Measurements from ENCODE around the gene EHMT1.
"Not testable (repeated sequence)": the region's sequence is repeated elsewhere in the genome, so short reads cannot be mapped to it uniquely, and the experiment has no call there.

Gene EHMT1

DNA sequence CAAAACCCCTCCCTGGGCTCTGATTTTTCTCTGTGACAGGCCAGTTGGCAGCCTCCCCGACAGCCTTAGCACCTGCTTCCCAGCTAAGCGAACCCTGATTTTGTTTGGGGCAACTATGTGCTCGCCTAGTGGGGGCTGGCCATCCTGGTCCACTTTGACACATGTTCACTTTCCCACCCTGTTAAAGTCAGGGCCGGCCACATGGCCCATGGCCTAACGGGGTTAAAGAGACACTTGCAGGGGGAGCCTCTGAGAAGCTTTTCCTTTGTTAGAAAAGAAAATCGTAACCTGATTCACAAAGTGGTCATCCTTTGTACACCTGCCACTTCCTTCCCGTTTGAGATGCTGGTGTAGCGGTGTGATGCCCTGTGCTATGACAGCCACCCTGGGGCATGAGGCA is 257.5 kb downstream of the EHMT1 start:
- DNase-seq = no peak

DNA sequence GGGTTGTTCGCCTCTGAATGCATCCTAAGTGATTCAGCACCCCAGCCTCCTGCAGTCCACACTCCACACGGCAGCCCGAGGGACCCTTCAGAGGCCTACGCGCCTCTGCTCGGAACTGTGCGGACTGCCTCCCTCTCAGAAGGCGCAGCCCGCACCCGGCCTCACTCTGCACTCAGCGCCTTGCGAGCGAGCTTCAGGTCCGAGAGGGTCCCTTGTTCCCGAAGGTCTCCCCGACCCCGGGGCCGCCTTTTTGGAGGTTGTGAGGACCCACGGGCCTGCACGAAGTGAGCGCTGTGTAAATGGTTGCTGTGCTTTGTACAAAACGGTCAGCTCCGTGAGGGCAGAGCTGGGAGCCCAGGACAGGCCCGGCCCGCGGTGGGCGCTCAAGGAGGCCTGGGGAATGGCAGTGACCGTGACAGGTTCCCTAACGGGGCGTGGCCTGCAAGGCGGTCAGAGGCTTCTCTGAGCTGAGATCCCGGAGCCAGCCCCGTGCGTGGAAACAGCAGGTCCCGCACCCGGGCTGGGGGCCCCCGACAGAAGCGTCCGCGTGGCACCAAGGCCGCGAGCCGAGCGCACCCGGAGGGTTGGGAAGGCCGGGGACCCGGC is 258.1 kb downstream of the EHMT1 start:
- DNase-seq = no peak

DNA sequence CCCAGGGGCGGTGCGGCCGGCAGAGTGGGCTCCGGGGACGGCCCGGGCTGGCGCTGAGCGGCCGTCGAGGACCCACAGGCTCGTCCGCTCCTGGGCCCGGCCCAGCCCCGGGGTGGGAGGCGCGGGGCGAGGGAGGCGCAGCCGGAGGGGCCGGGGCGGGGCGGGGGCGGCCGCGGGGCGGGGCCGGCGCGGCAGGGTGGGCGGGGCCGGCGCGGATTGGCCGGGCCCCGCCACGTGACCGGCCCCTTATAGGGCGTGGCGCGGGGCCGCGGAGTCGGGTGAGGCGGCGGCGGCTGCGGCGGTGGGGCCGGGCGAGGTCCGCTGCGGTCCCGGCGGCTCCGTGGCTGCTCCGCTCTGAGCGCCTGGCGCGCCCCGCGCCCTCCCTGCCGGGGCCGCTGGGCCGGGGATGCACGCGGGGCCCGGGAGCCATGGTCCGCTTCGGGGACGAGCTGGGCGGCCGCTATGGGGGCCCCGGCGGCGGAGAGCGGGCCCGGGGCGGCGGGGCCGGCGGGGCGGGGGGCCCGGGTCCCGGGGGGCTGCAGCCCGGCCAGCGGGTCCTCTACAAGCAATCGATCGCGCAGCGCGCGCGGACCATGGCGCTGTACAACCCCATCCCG is 258.8 kb downstream of the EHMT1 start, which contains the start of gene CACNA1B:
Gene CACNA1B, plus strand, starts transcription at position 277 of the 617 bp plus-strand sequence. Its CDS starts 152 bp downstream, at position 429.
- not testable (repeated sequence) for DNase-seq

DNA sequence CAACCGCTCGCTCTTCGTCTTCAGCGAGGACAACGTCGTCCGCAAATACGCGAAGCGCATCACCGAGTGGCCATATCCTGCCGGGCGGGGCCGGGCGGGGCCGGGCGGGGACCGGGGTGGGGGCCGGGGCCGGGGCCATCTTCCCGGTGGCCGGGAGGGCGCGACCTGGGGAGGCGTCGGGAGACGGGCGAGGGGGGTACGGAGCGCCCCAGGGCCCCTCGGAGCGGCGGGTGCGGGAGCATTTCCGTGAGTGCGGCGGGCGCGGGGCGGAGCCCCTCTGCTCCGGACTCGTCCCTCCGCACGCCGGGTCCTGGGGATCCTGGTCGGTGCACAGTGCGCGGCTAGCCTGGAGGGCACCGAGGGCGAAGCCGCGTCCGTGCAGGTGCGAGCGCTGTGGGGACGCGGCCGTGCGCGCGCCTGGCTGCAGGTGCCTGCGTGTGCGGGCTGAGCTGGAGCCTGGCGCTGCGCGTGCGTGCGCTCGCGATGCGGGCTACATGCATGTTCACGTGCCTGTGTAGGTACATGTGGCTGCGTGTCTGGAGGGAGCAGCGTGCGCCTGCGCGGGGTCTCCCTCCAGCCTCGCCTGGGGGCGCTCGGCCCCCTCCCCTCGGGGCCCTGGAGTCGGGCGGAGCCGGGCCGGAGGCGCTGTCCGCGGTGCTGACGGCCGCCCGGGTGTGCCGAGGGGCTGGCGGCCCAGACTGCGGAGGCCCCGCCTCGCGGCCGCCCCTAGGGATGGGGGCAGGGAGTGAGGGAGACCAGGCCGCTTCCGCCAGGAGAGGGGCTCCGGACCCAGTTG is 259.5 kb downstream of the EHMT1 start:
- no peak for DNase-seq

DNA sequence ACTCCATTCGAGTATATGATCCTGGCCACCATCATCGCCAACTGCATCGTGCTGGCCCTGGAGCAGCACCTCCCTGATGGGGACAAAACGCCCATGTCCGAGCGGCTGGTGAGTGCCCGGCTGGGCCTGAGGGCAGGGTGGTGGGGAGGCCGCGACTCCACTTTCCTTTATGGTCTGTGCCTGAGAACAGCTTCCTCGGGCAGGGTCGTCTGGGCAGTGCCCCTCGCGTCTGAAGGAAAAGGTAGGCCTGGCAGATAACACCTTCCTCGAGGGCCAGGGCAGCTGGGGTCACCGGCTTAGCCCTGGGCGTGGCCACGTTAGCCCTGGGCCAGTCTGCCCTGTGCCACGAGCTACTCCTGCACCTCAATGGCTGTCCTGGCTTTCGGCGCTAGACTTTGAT is 260.2 kb downstream of the EHMT1 start:
- no peak for DNase-seq

DNA sequence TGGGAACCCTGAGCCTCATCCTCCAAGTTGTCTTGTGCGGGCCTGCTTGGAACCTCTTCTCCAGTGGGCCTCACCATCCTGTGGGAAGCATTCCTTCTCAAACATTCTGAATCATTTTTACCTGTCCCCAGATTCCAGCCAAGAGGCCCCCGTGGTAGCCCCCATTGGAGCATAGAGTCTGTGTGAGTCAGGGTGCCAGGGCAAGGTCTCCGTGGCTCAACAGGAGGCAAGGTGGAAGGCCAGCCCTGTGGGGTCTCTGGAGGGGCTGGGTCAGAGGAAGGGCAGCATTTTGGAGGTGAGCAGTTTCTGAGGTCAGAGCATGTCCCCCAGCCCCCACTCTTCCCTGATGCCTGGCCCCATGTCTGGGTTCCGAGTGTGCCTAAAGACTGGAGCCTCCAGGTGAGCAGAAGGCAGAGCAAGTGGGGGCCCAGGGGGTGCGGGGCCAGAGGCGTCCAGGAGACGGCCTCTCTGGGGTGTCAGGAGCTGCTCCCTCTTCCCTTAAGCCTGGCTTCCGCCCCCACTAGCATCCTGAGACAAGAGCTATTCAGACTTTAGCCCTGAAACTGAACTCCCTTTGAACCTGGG is 260.9 kb downstream of the EHMT1 start:
- DNase-seq = no peak

DNA sequence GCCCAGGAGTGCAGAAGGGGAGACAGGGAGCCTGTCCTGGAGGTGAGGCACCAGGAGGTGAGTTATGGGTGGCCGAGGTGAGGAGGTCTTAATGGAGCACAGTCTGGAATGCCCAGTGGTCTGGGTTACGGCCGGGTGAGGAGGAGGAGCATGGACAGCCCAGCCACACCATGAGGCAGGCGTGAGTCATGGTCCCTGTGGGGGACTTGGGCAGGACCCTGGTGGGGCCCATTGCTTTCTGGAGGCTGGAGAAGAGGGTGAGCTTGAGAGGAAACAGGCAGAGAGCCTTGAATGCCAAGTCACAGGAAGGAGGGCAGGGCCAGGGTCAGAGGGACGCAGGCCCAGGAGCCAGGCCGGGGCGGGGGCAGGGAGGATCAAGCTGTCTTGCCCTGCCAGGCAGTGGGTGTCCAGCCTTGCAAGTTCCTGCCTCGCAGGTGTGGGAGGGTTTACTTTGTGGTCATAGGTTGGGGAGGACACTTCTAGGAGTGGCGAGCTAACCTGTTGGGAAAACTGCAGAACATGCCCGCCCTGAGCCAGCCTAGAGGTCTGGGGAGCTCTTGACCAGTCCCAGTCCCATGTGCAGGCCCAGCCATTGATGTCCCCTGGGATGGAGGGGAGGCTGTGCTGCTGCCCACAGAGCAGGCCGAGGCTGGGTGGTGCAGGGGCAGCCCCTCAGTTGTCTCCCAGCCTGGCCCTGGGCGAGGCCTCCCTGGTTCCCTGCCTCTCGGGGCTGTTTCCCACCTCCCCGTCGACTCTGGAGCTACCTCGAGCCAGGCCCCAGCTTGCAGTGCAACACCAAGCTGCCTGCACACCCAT is 261.6 kb downstream of the EHMT1 start:
- DNase-seq = no peak

DNA sequence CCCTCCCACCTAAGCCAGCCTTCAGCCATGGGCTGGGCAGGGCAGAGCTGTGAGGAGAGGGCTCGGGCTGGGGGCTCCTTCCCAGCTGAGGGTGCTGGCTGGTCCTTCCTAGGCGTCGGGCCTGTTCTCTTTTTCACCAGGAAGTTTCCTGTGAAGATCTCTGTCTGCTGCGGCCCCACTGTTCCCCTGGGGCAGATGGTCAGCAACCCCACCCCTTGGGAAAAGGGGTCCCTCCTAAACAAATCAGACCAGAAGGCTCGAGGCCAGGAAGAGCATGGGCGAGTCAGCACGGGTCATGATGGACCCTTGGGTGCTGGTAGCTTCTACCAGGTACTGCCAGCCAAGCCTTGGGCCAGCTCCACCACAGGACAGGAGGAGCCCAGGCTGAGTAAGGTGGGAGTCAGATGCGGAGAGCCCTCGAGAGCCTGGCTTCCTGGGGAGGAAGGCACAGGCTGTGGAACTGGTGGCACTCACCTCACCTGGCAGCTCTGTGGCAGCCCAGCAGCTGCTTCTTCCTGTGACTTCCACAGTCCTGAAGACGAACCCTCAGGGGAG is 262.2 kb downstream of the EHMT1 start:
- DNase-seq = no peak

DNA sequence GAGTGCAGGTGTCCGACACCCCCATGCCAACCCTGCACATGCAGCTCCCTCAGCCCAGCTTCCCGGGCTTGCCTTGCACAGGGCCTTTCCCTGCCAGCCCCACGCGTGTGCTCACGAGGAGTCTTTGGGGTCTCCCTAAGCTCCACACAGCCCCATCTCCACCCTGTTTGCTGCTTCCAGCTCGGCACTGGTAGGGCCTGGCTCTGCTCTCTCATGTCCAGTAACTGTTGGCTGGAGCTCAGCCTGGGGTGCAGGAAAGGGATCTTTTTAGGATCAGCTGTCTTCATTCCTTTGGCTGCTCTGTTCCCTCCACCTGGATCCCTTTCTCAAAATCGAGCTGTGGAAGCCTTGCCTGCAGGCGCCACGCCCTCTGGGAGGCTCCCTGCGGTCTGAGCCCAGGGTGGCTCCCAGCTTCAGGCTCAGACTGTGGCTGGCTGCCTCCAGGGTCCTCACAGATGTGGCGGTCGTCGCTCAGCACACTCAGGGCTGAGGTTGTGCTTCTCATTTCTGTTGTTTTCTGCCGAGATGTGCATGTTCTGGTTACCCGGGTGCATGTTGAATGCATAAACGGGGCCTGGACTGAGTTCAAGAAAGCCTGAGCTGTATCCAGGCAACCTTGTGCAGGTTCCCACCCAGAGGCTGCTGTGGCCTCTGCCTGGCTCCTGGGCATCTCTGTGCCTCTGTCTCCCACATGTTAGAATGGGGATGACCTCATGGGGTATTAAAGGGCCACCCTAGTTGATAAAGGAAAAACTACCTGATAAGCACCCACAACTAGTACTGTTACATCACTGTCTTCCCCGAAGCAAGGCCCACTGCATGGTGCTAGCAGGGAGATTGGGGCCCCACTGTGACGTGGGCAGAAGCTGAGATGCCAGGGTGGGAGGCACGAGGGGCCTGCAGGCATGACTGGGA is 263.0 kb downstream of the EHMT1 start:
- no peak for DNase-seq

DNA sequence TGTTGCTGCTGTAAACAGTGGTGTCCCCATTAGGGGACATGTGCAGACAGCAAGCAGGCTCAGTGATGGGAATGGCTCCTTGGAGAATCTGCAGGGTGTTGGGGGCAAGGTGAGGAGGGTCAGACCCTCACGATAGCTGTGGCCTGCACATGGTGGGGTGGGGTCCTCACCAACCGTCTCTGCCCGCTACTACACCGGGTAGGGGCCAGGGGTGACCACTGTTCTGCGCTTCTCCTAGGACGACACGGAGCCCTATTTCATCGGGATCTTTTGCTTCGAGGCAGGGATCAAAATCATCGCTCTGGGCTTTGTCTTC is 263.7 kb downstream of the EHMT1 start:
- no peak for DNase-seq

DNA sequence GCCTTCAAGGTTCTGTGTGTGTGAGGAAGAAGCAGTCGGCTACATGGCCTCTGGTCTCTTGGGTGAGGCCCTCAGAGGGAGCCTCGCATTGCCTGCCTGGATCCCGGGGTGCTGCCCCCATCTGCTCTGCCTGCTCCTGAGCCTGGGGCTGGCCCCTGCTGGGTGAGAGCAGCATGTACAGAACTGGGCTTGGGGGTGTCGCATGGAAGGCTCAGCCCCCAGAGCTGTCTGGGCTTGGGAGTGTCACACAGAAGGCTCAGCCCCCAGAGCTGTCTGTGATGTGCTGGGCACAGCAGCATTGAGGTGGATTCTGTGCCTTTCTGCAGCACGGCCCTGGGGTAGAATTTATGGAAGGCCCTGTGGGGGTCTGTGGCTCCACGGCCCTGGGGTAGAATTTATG is 265.2 kb downstream of the EHMT1 start:
- not testable (repeated sequence) for DNase-seq

DNA sequence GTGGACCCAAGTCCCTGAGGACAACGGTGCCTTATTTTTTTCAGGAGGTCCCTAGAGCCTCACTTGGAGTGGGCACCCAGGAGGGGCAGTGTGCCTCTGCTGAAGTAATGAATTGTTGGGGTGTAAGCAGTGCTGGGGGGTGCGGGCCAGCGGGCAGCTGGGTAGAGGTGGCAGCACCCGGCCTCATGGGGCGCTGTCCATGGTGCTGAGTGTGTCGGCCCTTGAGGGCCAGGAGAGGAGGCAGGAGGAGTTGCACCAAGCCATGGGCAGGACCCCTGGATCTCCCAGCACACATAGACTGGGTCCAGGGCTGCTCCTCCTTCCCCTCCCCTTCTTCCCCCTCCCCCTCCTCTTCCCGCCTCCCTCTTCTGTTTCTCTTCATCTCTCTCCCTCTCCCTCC is 265.7 kb downstream of the EHMT1 start:
- DNase-seq = not testable (repeated sequence)

DNA sequence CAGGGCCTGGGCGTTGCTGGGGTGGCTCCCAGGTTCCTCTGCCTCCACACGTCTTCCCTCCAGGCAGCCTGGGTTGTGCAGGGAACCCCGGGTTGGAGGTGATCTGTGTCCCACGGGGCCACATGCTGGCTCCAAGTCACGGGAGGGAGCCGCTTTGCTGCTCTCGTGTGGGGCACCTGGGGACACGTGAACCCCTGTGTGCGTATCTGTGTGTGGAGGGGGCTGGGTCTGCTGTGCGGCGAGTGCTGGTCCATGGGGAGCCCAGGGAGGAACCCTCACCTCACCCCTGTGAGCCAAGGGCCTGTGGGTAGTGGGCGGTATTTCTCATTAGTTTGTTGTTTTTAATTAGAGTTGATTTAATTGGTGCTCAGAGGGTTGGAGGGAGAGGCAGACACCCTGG is 266.3 kb downstream of the EHMT1 start:
- not testable (repeated sequence) for DNase-seq
